NCI-H1417 (cell line): Measurements from ENCODE around the gene SLC22A23.

ENCODE experiments used
- DNase-seq, 3 experiments: peaks; one replicate each; lab custom pipeline; 2025; lab: John Stamatoyannopoulos, UW

Gene SLC22A23

DNA sequence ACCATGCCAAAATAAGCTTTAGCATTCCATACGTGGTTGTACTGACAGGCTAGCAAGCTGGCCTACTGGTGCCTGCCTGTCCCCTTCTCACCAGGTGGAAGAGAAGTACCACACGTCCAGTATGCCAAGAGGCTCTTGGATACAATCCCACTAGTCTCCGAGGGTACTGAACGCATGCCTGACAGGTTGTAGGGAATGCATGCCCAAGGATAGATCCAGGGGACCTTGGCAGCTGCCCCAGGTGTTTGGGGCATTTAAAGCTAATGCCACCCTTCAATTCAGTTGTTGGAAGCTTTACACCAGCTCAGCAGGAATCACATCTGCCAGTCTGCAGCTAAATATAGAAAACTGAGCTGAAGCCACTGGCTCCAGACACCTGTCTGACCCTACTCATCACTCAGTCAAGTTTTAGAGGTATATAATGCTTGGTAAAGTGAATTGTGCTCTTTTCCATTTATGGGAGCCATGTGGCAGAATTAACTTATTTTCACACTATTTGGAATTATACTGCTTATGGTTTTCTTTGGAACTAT lies 234.3 kb downstream of the SLC22A23 start:
- peak; percentile 55 to 85 (median 65) for DNase-seq

DNA sequence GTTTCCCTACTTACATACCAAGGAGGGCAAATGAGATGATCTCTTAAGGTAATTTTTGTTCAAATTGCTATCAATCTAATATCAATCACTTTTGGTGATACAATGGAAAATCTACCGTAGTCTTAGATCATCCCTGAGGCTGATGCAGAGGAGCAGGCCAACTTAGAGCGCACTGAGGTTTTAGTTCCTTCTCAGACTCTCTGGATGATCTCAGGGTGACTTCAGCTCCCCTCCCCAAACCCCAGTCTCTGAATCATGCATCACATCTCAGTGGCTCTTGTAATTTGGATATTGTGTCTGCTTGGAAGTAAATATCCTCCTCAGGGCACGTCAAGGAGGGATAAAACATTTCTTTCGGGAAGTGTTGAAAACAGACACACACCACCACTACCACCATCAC lies 235.3 kb downstream of the SLC22A23 start:
- no peak for DNase-seq

DNA sequence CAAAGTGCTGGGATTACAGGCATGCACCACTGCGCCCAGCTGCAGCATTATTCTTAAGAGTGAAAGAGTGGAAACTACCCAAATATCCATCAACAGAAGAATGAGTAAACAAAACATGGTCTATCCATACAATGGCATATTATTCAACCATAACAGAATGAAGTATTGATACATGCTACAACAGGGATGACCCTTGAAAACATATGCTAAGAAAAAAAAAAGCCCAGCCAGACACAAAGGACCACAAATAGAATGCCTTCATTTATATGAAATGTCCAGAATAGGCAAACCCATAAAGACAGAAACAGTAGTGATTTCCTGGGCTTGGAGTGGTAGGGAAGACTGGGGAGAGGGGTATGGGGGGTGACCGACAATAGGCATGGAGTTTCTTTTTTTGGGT lies 236.5 kb downstream of the SLC22A23 start:
- no peak for DNase-seq
